Fibroblast of the aortic adventitia (primary cell): ENCODE data around the gene SYNGAP1. TPM values are rescaled to one million over a fixed set of nuclear protein-coding genes. Genes with fewer than 3 reads are reported as not detected.

ENCODE experiments used
- DNase-seq: peaks from one replicate; pipeline ENCODE4 v3.0.0-alpha.2; 2010; ENCODE audit warnings: low read depth
- H3K4me3 ChIP-seq: 2 replicates; pipeline ENCODE4 v1.5.1; 2011; ENCODE audit warnings: low read depth, mild to moderate bottlenecking, control low read depth, low read length, moderate library complexity
- CTCF ChIP-seq: IDR thresholded peaks from 2 replicates; pipeline ENCODE4 v1.5.1; 2011; ENCODE audit warnings: mild to moderate bottlenecking, low read length, control low read depth, inconsistent platforms; ENCODE audit not compliant: insufficient read depth
- total RNA-seq: library from RNA; depleted of rRNA; stranded (reverse); fragments of >200 nt; gene quantifications from 2 replicates; pipeline ENCODE4 v1.2.3, GENCODE V29; 2012; ENCODE audit warnings: low replicate concordance

SYNGAP1 gene
- total RNA-seq, 1 donor = 7.6 TPM

GRCh38 chr6:33413241-33414120 lies 6.4 kb upstream of the SYNGAP1 start:
- H3K4me3 ChIP-seq = no peak overlapping the region
- no peak for DNase-seq
- TF ChIP-seq CTCF = no peak

GRCh38 chr6:33414592-33415271 lies 5.1 kb upstream of the SYNGAP1 start:
- no peak for DNase-seq

GRCh38 chr6:33415831-33416230 lies 4.0 kb upstream of the SYNGAP1 start:
- H3K4me3 ChIP-seq = peak overlapping the region; percentile 96
- TF ChIP-seq CTCF = no peak
- DNase-seq = no peak

More at GRCh38 chr6:33414592-33415271, 5.1 kb upstream of the SYNGAP1 start:
- no peak overlapping the region for H3K4me3 ChIP-seq
- peak; percentile 53 for TF ChIP-seq CTCF

- DNase-seq = no peak
Observed at GRCh38 chr6:33416386-33417127, 3.3 kb upstream of the SYNGAP1 start.

GRCh38 chr6:33417128-33417902 lies 2.5 kb upstream of the SYNGAP1 start:
- DNase-seq = peak; percentile 80
- H3K4me3 ChIP-seq = peak overlapping the region; percentile 96
- no peak for TF ChIP-seq CTCF

More at GRCh38 chr6:33416386-33417127, 3.3 kb upstream of the SYNGAP1 start:
- no peak for TF ChIP-seq CTCF
- H3K4me3 ChIP-seq = peak overlapping the region; percentile 96
